Pancreas (tissue), 10 donors: Measurements from ENCODE around the gene FARS2. TPM values are rescaled to one million over a fixed set of nuclear protein-coding genes. Genes with fewer than 3 reads are reported as not detected.
A peak's percentile ranks its signal among the peaks of the same experiment; 100 is the strongest.
"Not testable (repeated sequence)": the region's sequence is repeated elsewhere in the genome, so short reads cannot be mapped to it uniquely, and the experiment has no call there.

Experiments used
- ATAC-seq, 4 donors: fragments of 200-7000 bp; cut with Tn5 transposase; one replicate each; pipeline versions ENCODE4 v1.8.0 to v1.9.1; 2020; ENCODE audit warnings: mild to moderate bottlenecking in 4 of 4, moderate library complexity in 4 of 4
- DNase-seq, 6 donors: peaks; one replicate each; pipeline ENCODE4 v3.0.0-alpha.2; 2020
- FAIRE-seq: peaks from 2 replicates; lab custom pipeline; 2012; peaks lifted over from hg19 to GRCh38; lab: Jason Lieb, UNC
- H3K27ac ChIP-seq, 4 donors: fragments of 200-600 bp; sonication (generic); 1 replicate in 3 of 4; 2 replicates in 1 of 4; pipeline versions ENCODE4 v1.5.0 to v1.8.0; 2020
- H3K27me3 ChIP-seq, 4 donors: fragments of 200-600 bp; one replicate each; pipeline ENCODE4 v1.8.0; 2021
- H3K36me3 ChIP-seq, 3 donors: fragments of 200-600 bp; sonication (generic) in 1 of 3; one replicate each; pipeline versions ENCODE4 v1.5.0 to v1.8.0; 2020 to 2021
- H3K4me1 ChIP-seq, 3 donors: fragments of 200-600 bp; one replicate each; pipeline ENCODE4 v1.8.0; 2021
- H3K4me3 ChIP-seq, 4 donors: fragments of 200-600 bp; sonication (generic) in 2 of 4; one replicate each; pipeline versions ENCODE4 v1.5.0 to v1.8.0; 2020 to 2021
- H3K9me3 ChIP-seq, 4 donors: fragments of 200-600 bp; one replicate each; pipeline ENCODE4 v1.8.0; 2021
- WGBS, 2 donors: extraction: QIAGEN DNeasy Blood & Tissue Kit; methylation state at CpG; one replicate each; pipeline ENCODE4 v1.1.7; 2013; 5-methylcytosine and 5-hydroxymethylcytosine counted together
- intact Hi-C, 3 donors: fragments of 100-400 bp; cut with DNase I; formaldehyde crosslinking; loops; one replicate each; pipeline versions ENCODE4 v1.11.1 to v1.14.2; 2022
- polyA plus RNA-seq, 2 donors: library from polyadenylated mRNA; stranded (reverse); fragments of 200-250 nt; gene quantifications; one replicate each; pipeline ENCODE4 v1.2.3, GENCODE V29; 2013
- total RNA-seq, 6 donors: library from RNA; stranded (reverse); fragmentation: NEBNext Ultra II Directional in 4 of 6; extraction: Animal tissue kit (Norgen Biotek cat#: 25700) in 4 of 6; gene quantifications; one replicate each; pipeline versions ENCODE4 v1.2.1 to v1.2.4, GENCODE V29; 2021 to 2023
- TF ChIP-seq, protein P1 (sequence below), 4 donors: fragments of 200-600 bp; sonication (generic) in 3 of 4; IDR thresholded peaks; one replicate each; pipeline versions ENCODE4 v1.5.0 to v1.8.0; 2021; ENCODE audit warnings: antibody characterized with exemption in 4 of 4
- donor health status: healthy with polysubstance abuse.
- donor health status: DM: no; HTN: no; CAD: no; lungs with moderate emphysema.
- donor health status: DM: no; HTN: no; CAD: no.
- donor health status: control.
- donor health status: control.
- donor health status: Bipolar disorder and iron deficiency.
- donor health status: DM: yes; HTN: yes; CAD: no.
- donor health status: DM: no; HTN: no; CAD: no.
- donor health status: DM: no; HTN: no; CAD: no.
- donor health status: DM: yes; HTN: yes; CAD: no.

Gene FARS2
- total and polyA plus RNA-seq, 8 donors = 4.1 to 10.3 (median 7.5) TPM

DNA sequence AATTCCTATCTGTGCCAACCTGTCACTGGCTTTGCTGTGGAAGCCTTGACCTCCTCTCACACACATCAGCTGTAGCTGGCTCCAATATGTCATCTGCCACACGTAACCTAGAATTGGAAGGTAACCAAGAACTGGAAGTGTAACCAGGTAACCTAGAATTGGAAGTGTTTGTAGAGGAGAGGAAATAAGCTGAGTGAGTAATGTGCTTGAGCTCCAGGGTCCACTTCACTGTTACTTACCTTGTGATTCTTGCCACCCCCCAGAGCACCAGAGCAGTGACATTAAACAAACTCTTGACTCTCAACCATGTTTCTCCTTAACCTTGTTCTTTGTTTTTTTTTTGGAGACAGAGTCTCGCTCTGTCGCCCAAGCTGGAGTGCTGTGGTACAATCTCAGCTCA is 394.9 kb downstream of the FARS2 start:
- no peaks in the 10 kb centered on the region for H3K27me3 ChIP-seq
- DNase-seq (no peak), ATAC-seq (peak in 2 of 4 donors; percentile 42 to 55), FAIRE-seq (no peak)
- no peaks in the 10 kb centered on the region for H3K9me3 ChIP-seq
- intact Hi-C loops = no loop called here
- no peaks in the 10 kb centered on the region for H3K36me3 ChIP-seq
- no peaks in the 10 kb centered on the region for H3K4me1 ChIP-seq
- no peak overlapping the region for H3K27ac ChIP-seq
- H3K4me3 ChIP-seq = no peak overlapping the region
- TF ChIP-seq, protein P1, sequence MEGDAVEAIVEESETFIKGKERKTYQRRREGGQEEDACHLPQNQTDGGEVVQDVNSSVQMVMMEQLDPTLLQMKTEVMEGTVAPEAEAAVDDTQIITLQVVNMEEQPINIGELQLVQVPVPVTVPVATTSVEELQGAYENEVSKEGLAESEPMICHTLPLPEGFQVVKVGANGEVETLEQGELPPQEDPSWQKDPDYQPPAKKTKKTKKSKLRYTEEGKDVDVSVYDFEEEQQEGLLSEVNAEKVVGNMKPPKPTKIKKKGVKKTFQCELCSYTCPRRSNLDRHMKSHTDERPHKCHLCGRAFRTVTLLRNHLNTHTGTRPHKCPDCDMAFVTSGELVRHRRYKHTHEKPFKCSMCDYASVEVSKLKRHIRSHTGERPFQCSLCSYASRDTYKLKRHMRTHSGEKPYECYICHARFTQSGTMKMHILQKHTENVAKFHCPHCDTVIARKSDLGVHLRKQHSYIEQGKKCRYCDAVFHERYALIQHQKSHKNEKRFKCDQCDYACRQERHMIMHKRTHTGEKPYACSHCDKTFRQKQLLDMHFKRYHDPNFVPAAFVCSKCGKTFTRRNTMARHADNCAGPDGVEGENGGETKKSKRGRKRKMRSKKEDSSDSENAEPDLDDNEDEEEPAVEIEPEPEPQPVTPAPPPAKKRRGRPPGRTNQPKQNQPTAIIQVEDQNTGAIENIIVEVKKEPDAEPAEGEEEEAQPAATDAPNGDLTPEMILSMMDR (IDR thresholded peaks at IDR 0.05) = no peak
- WGBS, 2 donors = 79 to 86% methylated on average over 3 of the region's 3 CpGs

DNA sequence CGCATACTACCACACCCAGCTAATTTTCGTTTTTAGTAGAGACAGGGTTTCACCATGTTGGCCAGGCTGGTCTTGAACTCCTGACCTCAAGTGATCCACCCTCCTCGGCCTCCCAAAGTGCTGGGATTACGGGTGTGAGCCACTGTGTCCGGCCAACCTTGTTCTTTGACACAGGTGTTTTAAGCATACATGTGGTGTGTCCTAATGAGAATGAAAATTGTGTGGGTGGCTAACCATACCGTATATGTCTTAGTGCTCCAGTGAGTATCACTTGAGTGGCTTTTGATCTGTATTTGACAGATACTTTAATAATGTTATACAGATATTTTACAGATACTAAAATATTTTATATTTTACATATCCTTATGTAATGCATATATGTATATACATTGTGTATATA is 395.4 kb downstream of the FARS2 start:
- FAIRE-seq, intact Hi-C loops, H3K9me3 ChIP-seq, H3K27me3 ChIP-seq, H3K4me1 ChIP-seq, ATAC-seq, H3K27ac ChIP-seq, H3K36me3 ChIP-seq, H3K4me3 ChIP-seq, DNase-seq: not testable (repeated sequence)
- WGBS, 2 donors = 94 to 96% methylated on average over 6 of the region's 6 CpGs

DNA sequence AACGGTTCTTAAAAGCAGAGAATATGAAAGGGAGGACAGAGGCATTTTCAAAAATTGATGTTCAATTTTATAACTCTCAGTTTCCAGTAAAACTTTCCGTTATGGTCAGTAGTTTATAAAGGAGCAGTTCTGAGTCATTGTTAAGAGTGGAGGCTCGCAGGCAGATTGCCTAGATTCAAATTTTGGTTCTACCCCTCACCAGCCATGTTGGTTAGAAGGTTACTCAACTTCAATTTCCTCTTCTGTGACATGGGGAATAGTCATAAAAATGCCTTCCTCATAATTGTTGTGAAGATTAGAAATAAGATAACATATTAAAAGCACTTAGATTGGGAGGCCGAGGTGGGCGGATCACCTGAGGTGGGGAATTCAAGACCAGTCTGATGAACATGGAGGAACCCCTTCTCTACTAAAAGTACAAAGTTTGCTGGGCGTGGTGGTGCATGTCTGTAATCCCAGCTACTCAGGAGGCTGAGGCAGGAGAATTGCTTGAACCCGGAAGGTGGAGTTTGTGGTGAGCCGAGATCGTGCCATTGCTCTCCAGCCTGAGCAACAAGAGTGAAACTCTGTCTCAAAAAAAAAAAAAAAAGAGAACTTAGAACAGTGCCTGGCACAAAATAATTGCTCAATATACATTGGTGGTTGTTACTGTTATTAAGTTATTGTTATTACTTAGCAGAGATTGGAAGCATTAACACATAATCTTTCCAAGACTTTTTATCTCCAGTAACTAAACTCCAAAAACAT is 396.5 kb downstream of the FARS2 start:
- ATAC-seq = peak in 1 of 4 donors; percentile 54
- no peak overlapping the region for H3K27ac ChIP-seq
- FAIRE-seq = no peak

GRCh38 chr6:5659467-5659866 is 398.2 kb downstream of the FARS2 start:
- no peak overlapping the region for H3K4me3 ChIP-seq
- DNase-seq (no peak), FAIRE-seq (no peak), ATAC-seq (no peak)
- TF ChIP-seq, protein P1 (IDR thresholded peaks at IDR 0.05) = no peak
- no peaks in the 10 kb centered on the region for H3K9me3 ChIP-seq
- H3K4me1 ChIP-seq = no peaks in the 10 kb centered on the region
- intact Hi-C loops = no loop called here
- no peaks in the 10 kb centered on the region for H3K27me3 ChIP-seq
- no peaks in the 10 kb centered on the region for H3K36me3 ChIP-seq
- no peak overlapping the region for H3K27ac ChIP-seq

More for the DNA sequence above, 396.5 kb downstream of the FARS2 start:
- Histone ChIP-seq H3K4me1 (no peaks in the 10 kb centered on the region), H3K9me3 (no peaks in the 10 kb centered on the region), H3K4me3 (no peak overlapping the region), H3K36me3 (no peaks in the 10 kb centered on the region), H3K27me3 (no peaks in the 10 kb centered on the region)
- no peak for DNase-seq
- intact Hi-C loops = no loop called here
- TF ChIP-seq, protein P1 (IDR thresholded peaks at IDR 0.05) = no peak
- 94 to 97% methylated on average over 9 of the region's 9 CpGs for WGBS, 2 donors

- TF ChIP-seq, protein P1 (IDR thresholded peaks at IDR 0.05) = no peak
- H3K36me3 ChIP-seq = no peaks in the 10 kb centered on the region
- intact Hi-C loops = no loop called here
- H3K27ac ChIP-seq = no peak overlapping the region
- H3K4me1 ChIP-seq = no peaks in the 10 kb centered on the region
- 70 to 83% methylated on average over 5 of the region's 5 CpGs for WGBS, 2 donors
- no peaks in the 10 kb centered on the region for H3K27me3 ChIP-seq
- DNase-seq (no peak), FAIRE-seq (no peak), ATAC-seq (no peak)
- no peak overlapping the region for H3K4me3 ChIP-seq
- H3K9me3 ChIP-seq = no peaks in the 10 kb centered on the region
These were observed 399.5 kb downstream of the FARS2 start for GRCh38 chr6:5660772-5661171.
